Hematopoietic multipotent progenitor cell treated with erythropoietin and hydrocortisone succinate and interleukin-3 and kit ligand, for 6 days (in vitro differentiated cells): ENCODE data around the gene HMCN2.
"Not testable (repeated sequence)": the region's sequence is repeated elsewhere in the genome, so short reads cannot be mapped to it uniquely, and the experiment has no call there.

Experiments used
- DNase-seq: peaks from one replicate; pipeline ENCODE4 v3.0.0-alpha.2; 2015

Gene HMCN2

GRCh38 chr9:130331573-130331972, 66.0 kb downstream of the HMCN2 start:
- DNase-seq, result no peak

- no peak for DNase-seq
Measured at GRCh38 chr9:130332384-130332926, 66.9 kb downstream of the HMCN2 start.

DNA sequence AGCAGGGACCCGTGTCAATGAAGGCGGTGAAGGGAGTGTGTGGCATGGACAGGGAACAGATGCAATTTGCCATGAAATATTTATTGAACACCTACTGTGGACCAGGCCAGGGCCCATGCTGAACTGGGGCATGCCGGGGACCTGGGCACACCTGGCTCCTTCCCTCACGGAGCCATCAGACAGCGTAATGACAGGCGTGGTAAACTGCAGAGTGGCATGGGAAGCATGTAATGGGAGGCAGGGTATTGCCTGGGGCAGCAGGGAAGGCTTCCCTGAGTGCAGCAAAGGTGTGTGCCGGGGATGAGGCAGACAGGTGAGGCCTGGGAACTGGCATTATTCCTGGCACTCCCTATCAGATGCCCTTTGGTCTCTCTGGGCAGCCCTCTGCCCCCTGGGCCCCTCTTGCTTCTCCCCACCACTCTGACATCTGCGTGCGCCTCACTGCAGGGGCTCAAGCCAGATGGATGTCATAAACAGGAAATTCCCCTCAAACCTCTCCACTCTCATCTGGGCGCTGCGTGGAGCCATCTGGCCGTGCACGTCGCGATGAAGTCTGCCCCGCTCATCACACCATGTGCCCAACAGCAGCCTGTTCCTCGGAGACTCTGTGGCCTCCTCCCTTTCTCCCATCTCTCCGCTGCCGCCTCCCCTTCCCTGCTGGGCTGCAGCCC, 67.6 kb downstream of the HMCN2 start:
- DNase-seq, result no peak

GRCh38 chr9:130333712-130334062, 68.1 kb downstream of the HMCN2 start:
- no peak for DNase-seq

GRCh38 chr9:130334915-130335314, 69.4 kb downstream of the HMCN2 start:
- no peak for DNase-seq

DNA sequence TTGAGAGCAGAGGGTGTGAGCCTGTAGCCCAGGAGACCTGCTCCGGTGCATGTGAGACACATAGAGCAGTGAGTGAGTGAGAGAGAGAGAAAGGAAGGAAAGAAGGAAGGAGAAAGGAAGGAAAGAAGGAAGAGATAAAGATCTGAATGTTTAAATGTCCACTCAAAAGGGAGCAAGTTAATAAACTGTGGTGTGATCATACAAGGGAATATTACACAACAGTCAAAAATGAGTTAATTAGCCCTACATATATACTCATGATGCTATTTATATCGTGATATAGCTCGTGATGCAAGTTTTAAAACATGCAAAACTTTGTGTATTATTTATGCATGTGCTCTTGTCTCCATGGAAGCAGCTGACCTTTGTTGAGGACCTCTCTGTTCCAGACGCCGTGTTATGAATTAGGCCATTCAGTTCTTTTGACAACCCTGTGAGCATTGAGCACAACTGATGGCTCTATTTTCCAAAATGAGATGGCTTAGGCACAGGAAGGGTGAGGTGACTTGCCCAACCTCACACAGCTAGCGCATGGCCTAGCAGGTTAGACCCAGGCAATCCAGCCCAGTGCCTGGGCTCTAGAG, 70.6 kb downstream of the HMCN2 start:
- no peak for DNase-seq

DNA sequence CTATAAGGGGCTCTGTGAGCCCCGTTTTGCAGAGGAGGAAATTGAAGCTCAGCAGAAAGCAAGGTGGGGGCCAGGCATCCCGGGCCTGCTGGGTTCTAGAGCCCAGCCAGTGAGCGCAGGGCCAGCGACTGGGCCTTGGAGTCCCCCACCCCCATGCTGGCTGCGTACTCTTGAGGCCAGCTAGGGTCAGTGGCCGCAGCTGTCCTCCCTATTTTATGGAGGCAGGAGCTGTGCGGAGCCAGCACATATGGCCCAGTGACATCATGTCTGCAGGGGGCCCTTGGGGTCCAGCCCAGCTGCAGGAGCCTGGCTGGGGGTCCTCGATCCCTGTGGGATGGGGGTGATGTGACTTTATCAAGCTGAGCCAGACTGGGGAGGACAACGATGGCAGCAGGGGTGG, 71.3 kb downstream of the HMCN2 start:
- no peak for DNase-seq

- no peak for DNase-seq
Measured at GRCh38 chr9:130337318-130337717, 71.8 kb downstream of the HMCN2 start.

DNA sequence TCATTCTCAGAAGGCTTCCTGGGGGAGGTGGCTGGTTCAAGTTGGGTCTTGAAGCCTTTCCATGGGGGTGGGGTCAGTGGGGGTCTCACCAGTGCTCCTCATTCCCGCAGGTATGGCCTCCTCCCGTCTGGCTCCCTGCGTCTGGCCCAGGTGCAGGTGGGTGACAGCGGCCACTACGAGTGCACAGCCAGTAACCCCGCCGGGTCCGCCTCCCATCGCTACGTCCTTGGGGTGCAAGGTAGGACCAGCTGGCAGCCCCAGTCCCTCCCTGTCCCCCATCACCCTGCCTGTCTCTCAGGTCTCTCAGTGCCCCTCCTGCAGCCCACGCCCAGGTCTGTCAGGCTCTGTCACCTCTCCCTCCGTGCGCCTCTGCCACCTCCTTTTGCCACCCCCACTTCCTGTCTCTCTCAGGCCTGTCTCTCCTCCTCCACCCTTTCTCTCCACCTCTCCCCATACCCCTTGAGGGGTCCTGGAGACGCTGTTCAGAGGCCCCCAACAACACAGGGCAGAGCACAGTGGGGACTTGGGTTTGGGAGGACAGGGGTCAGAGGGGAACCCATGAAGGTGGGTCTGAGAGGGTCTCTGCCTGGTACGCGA, 72.3 kb downstream of the HMCN2 start:
- DNase-seq, result no peak

DNA sequence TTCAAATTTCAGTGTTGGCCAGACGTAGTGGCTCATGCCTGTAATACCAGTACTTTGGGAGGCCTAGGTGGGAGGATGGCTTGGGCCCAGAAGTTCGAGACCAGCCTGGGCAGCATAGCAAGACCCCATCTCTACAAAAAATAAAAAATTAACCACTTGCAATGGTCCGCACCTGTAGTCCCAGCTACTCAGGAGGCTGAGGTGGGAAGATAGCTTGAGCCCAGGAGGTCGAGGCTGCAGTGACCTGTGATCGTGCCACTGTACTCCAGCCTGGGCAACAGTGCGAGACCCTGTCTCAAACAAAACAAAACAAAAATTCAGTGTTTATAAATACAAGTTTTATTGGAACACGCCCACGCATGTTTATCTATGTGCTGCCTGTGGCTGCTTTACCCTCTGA, 73.3 kb downstream of the HMCN2 start:
- not testable (repeated sequence) for DNase-seq

DNA sequence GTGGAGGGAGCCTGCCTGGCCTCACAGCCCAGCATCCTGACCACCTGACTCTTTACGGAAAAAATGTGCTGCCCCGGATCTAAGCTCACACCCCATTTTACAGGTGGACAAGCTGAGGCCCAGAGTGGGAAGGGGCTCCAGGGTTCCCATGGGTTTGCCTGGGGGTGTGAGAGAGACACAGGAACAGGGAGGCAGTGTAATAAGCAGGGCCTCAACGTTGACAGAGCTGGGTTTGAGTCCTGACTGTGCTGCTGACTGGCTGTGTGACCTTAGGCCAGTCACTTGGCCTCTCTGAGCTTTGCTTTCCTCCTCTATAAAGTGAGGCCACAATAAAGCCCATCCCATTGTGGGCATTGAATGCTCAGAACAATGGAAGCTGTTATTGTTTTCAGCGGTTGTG, 73.7 kb downstream of the HMCN2 start:
- no peak for DNase-seq

GRCh38 chr9:130340011-130340410, 74.5 kb downstream of the HMCN2 start:
- DNase-seq, result no peak

GRCh38 chr9:130340557-130340956, 75.0 kb downstream of the HMCN2 start:
- DNase-seq, result not testable (repeated sequence)

GRCh38 chr9:130341128-130341527, 75.6 kb downstream of the HMCN2 start:
- no peak for DNase-seq

DNA sequence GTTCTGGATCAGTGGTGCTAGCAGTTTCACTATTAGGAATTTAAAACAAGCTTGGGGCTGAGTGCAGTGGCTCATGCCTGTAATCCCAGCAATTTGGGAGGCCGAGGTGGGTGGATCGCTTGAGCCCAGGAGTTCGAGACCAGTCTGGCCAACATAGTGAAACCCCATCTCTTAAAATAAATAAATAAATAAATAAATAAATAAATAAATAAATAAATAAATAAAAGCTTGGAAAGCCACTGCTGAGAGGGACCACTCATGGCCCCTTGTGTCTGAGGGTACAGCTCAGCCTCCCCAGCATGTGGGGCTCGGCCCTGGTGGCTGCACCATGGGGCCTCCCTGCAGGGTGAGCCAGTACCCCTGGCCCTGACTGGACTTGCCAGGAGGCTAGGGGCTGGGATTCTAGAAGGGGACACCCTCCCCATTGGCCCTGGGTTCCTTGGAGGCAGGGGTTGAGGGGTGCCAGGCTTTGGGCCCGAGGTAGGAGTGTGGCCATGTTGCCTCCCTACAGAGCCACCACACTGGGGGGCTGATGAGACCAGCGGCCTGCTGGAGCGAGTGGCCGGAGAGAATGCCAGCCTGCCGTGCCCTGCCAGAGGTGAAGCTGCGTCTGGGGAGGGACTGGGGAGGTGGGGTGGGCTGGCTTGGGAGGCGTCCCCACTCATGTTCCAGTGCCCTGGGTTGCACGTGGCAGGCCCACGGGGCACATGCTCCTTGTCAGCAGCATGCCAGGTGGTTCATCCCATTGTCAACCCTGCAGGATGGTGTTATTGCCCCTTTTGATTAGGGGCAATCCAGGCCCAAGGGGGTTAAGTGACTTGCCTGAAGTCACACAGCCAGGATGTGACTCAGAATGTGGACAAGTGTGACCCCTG, 76.5 kb downstream of the HMCN2 start:
- DNase-seq, result no peak

GRCh38 chr9:130342714-130343085, 77.1 kb downstream of the HMCN2 start:
- no peak for DNase-seq

GRCh38 chr9:130343445-130343918, 77.9 kb downstream of the HMCN2 start:
- DNase-seq, result peak; percentile 39

DNA sequence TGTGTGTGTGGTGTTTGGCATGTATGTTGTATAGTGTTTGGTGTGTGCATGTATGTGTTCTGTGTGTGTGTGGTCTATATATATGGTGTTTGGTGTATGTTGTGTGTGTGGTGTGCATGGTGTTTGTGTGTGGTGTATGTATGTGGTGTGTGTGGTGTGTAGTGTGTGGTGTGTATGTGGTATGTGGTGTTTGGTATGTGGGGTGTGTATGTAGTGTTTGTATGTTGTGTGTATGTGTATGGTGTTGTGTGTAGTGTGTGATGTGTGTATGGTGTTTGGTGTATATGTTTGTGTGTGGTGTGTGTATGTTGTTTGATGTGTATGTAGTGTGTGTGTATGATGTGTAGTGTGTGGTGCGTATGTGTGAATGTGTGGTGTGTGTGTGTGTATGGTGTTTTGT, 78.8 kb downstream of the HMCN2 start:
- no peak for DNase-seq

- no peak for DNase-seq
Measured at GRCh38 chr9:130345009-130345896, 79.7 kb downstream of the HMCN2 start.

- DNase-seq, result no peak
Measured at GRCh38 chr9:130345897-130346385, 80.4 kb downstream of the HMCN2 start.

- DNase-seq, result no peak
Measured at GRCh38 chr9:130346431-130346830, 80.9 kb downstream of the HMCN2 start.

DNA sequence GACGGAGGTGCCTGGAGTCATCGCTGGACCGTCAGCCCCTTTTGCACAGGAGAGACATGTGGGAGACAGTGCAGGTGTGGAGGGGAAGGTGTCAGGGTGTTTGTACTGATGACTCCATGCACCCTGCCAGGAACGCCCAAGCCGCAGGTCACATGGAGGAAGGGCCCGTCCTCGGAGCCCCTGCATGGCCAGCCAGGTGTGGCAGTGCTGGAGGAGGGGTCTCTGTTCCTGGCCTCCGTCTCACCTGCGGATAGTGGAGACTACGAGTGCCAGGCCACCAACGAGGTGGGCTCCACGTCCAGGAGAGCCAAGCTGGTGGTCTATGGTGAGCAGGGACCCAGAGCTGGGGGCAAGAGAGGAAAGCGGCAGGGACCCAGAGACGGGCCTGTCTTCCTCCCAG, 81.5 kb downstream of the HMCN2 start:
- DNase-seq, result no peak
